ENCODE data around the gene KLK15.
"Not testable (repeated sequence)": the region's sequence is repeated elsewhere in the genome, so short reads cannot be mapped to it uniquely, and the experiment has no call there.

KLK15 gene

GRCh38 chr19:50820549-50821247 lies 12.7 kb downstream of the KLK15 start:
- DNase-seq (ENCODE audit: low read depth): no peak

GRCh38 chr19:50820086-50820485 lies 13.3 kb downstream of the KLK15 start:
- no peak for DNase-seq (ENCODE audit: low read depth)

GRCh38 chr19:50819636-50820035 lies 13.7 kb downstream of the KLK15 start:
- DNase-seq (ENCODE audit: low read depth): no peak

GRCh38 chr19:50818859-50819472 lies 14.4 kb downstream of the KLK15 start:
- DNase-seq (ENCODE audit: low read depth): no peak

GRCh38 chr19:50817941-50818858 lies 15.2 kb downstream of the KLK15 start:
- no peak for DNase-seq (ENCODE audit: low read depth)

GRCh38 chr19:50815439-50815838 lies 17.9 kb downstream of the KLK15 start:
- DNase-seq (ENCODE audit: low read depth): no peak

GRCh38 chr19:50814883-50815282 lies 18.5 kb downstream of the KLK15 start:
- DNase-seq (ENCODE audit: low read depth): no peak

- DNase-seq (ENCODE audit: low read depth): no peak
Observed at GRCh38 chr19:50812474-50812873, 20.9 kb downstream of the KLK15 start.

GRCh38 chr19:50811622-50812238 lies 21.6 kb downstream of the KLK15 start:
- DNase-seq (ENCODE audit: low read depth): not testable (repeated sequence)

GRCh38 chr19:50808856-50809255 lies 24.5 kb downstream of the KLK15 start:
- DNase-seq (ENCODE audit: low read depth): no peak

GRCh38 chr19:50804420-50805272 lies 28.7 kb downstream of the KLK15 start:
- peak; percentile 99 for DNase-seq (ENCODE audit: low read depth)

- DNase-seq (ENCODE audit: low read depth): no peak
Observed at GRCh38 chr19:50803633-50804419, 29.5 kb downstream of the KLK15 start.

- no peak for DNase-seq (ENCODE audit: low read depth)
Observed at GRCh38 chr19:50801107-50801506, 32.3 kb downstream of the KLK15 start.

GRCh38 chr19:50799547-50799851 lies 33.9 kb downstream of the KLK15 start:
- no peak for DNase-seq (ENCODE audit: low read depth)

GRCh38 chr19:50798659-50799546 lies 34.5 kb downstream of the KLK15 start:
- DNase-seq (ENCODE audit: low read depth): no peak

- no peak for DNase-seq (ENCODE audit: low read depth)
Observed at GRCh38 chr19:50797781-50798658, 35.4 kb downstream of the KLK15 start.

GRCh38 chr19:50797429-50797780 lies 36.0 kb downstream of the KLK15 start:
- no peak for DNase-seq (ENCODE audit: low read depth)

- DNase-seq (ENCODE audit: low read depth): no peak
Observed at GRCh38 chr19:50796634-50797428, 36.5 kb downstream of the KLK15 start.
